ENCODE data around the gene AKAP14.

AKAP14 gene

DNA sequence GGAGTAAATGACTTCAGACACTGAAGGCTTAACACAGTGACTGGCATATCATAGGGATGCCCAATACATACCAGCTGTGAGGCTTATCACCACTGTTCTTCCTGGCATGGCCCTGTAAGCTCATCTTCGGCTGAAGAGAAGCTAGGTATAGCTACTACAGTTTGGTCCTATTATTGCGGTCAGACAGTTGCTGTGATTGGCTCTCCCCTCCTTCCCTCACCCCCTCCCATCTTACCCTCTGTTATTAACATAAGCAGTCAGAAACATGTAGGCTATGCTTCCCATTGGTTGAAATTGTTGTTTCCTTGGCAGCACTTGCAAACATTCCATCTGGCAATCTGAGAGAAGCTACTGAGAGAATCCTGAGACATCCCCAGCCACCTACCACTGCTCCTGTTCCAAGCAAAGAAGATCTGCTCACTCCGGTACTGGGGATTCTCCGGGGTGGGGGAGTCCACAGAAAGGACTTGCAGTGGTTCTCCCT is at the start of gene AKAP14:
Gene AKAP14 (plus strand): TSS at position 51 of the 484 bp plus-strand sequence. CDS start 7,331 bp downstream, outside the sequence.
- Histone ChIP-seq H3K4me3 (ENCODE audit: low read depth in 1 of 5, low read length in 5 of 5) (no peak within 1 kb of the TSS), H3K9me3 (ENCODE audit: control insufficient read depth in 5 of 5, low read length in 5 of 5) (no peaks in the 10 kb centered on the region), H3K27ac (ENCODE audit: low read depth, low read length) (no peak within 1 kb of the TSS), H3K9ac (ENCODE audit: low read length in 5 of 5) (no peak within 1 kb of the TSS), H3K36me3 (ENCODE audit: control insufficient read depth in 5 of 5, insufficient read depth in 5 of 5, low read length in 5 of 5) (no peaks in the 10 kb centered on the region), H3K4me1 (ENCODE audit: control insufficient read depth in 5 of 5, insufficient read depth in 5 of 5, low read length in 5 of 5) (peaks cover 0 to 3% (median 0%) of the 10 kb centered on the region in 5 donors), H3K27me3 (ENCODE audit: control insufficient read depth in 5 of 5, insufficient read depth in 4 of 5, low read length in 5 of 5) (peaks cover 0 to 8% (median 3%) of the 10 kb centered on the region in 5 donors)

GRCh38 chrX:119852382-119853353 is 43.0 kb upstream of the AKAP14 start, which contains the start of gene UPF3B:
Gene UPF3B, minus strand, starts transcription at chrX:119852963. Its CDS starts 35 bp downstream, at chrX:119852928.
- Histone ChIP-seq H3K27me3 (ENCODE audit: control insufficient read depth in 5 of 5, insufficient read depth in 4 of 5, low read length in 5 of 5) (peaks cover 0 to 2% (median 0%) of the 10 kb centered on the region in 5 donors), H3K4me3 (ENCODE audit: low read depth in 1 of 5, low read length in 5 of 5) (peak within 1 kb of the TSS; percentile 38 to 75 (median 74)), H3K9me3 (ENCODE audit: control insufficient read depth in 5 of 5, low read length in 5 of 5) (peaks cover 0 to 4% (median 0%) of the 10 kb centered on the region in 5 donors), H3K4me1 (ENCODE audit: control insufficient read depth in 5 of 5, insufficient read depth in 5 of 5, low read length in 5 of 5) (peaks cover 0 to 10% (median 4%) of the 10 kb centered on the region in 5 donors), H3K27ac (ENCODE audit: low read depth, low read length) (peak within 1 kb of the TSS; percentile 88), H3K9ac (ENCODE audit: low read length in 5 of 5) (peak within 1 kb of the TSS; percentile 68 to 92 (median 79)), H3K36me3 (ENCODE audit: control insufficient read depth in 5 of 5, insufficient read depth in 5 of 5, low read length in 5 of 5) (peaks cover 0 to 6% (median 0%) of the 10 kb centered on the region in 5 donors)

DNA sequence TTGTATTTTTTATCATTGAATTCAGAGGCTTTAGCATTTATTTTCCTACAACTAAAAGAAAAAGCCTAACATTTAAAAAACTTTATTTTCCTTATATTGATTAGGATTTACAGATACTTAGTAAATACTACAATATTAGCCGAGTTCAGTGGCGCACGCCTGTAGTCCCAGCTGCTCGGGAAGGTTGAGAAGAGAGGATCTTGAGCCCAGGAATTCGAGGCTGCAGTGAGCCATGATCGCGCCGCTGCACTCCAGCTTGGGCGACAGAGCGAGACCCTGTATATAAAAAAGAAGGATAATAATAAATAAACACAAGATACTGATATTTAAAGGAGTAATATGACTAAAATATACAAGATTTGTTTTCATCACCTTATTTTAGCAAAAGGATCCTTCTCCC is 42.2 kb upstream of the AKAP14 start:
- Histone ChIP-seq H3K4me1 (ENCODE audit: control insufficient read depth in 5 of 5, insufficient read depth in 5 of 5, low read length in 5 of 5) (peaks cover 0 to 10% (median 4%) of the 10 kb centered on the region in 5 donors), H3K4me3 (ENCODE audit: low read depth in 1 of 5, low read length in 5 of 5) (peak overlapping the region; percentile 38 to 75 (median 71)), H3K9ac (ENCODE audit: low read length in 5 of 5) (peak overlapping the region in 4 of 5 donors; percentile 39 to 79 (median 68)), H3K27ac (ENCODE audit: low read depth, low read length) (peak overlapping the region; percentile 88), H3K9me3 (ENCODE audit: control insufficient read depth in 5 of 5, low read length in 5 of 5) (peaks cover 0 to 4% (median 0%) of the 10 kb centered on the region in 5 donors), H3K36me3 (ENCODE audit: control insufficient read depth in 5 of 5, insufficient read depth in 5 of 5, low read length in 5 of 5) (peaks cover 0 to 6% (median 0%) of the 10 kb centered on the region in 5 donors), H3K27me3 (ENCODE audit: control insufficient read depth in 5 of 5, insufficient read depth in 4 of 5, low read length in 5 of 5) (peaks cover 0 to 2% (median 0%) of the 10 kb centered on the region in 5 donors)

GRCh38 chrX:119870626-119871131 is 25.0 kb upstream of the AKAP14 start:
- Histone ChIP-seq H3K4me3 (ENCODE audit: low read depth in 1 of 5, low read length in 5 of 5) (peak overlapping the region; percentile 62 to 92 (median 80)), H3K9ac (ENCODE audit: low read length in 5 of 5) (peak overlapping the region; percentile 12 to 86 (median 85)), H3K36me3 (ENCODE audit: control insufficient read depth in 5 of 5, insufficient read depth in 5 of 5, low read length in 5 of 5) (peaks cover 0 to 2% (median 0%) of the 10 kb centered on the region in 5 donors), H3K4me1 (ENCODE audit: control insufficient read depth in 5 of 5, insufficient read depth in 5 of 5, low read length in 5 of 5) (peaks cover 0 to 16% (median 9%) of the 10 kb centered on the region in 5 donors), H3K27ac (ENCODE audit: low read depth, low read length) (peak overlapping the region; percentile 90), H3K9me3 (ENCODE audit: control insufficient read depth in 5 of 5, low read length in 5 of 5) (peaks cover 0 to 7% (median 0%) of the 10 kb centered on the region in 5 donors), H3K27me3 (ENCODE audit: control insufficient read depth in 5 of 5, insufficient read depth in 4 of 5, low read length in 5 of 5) (no peaks in the 10 kb centered on the region)

- Histone ChIP-seq H3K4me1 (ENCODE audit: control insufficient read depth in 5 of 5, insufficient read depth in 5 of 5, low read length in 5 of 5) (peaks cover 0 to 16% (median 9%) of the 10 kb centered on the region in 5 donors), H3K27me3 (ENCODE audit: control insufficient read depth in 5 of 5, insufficient read depth in 4 of 5, low read length in 5 of 5) (no peaks in the 10 kb centered on the region), H3K36me3 (ENCODE audit: control insufficient read depth in 5 of 5, insufficient read depth in 5 of 5, low read length in 5 of 5) (peaks cover 0 to 4% (median under 1%) of the 10 kb centered on the region in 5 donors), H3K9ac (ENCODE audit: low read length in 5 of 5) (peak overlapping the region; percentile 12 to 86 (median 85)), H3K4me3 (ENCODE audit: low read depth in 1 of 5, low read length in 5 of 5) (peak overlapping the region; percentile 62 to 92 (median 80)), H3K27ac (ENCODE audit: low read depth, low read length) (peak overlapping the region; percentile 90), H3K9me3 (ENCODE audit: control insufficient read depth in 5 of 5, low read length in 5 of 5) (peaks cover 0 to 7% (median 0%) of the 10 kb centered on the region in 5 donors)
These were observed 24.5 kb upstream of the AKAP14 start for GRCh38 chrX:119871245-119871598.

- Histone ChIP-seq H3K27ac (ENCODE audit: low read depth, low read length) (peak within 1 kb of the TSS; percentile 90), H3K9ac (ENCODE audit: low read length in 5 of 5) (peak within 1 kb of the TSS; percentile 68 to 86 (median 85)), H3K4me1 (ENCODE audit: control insufficient read depth in 5 of 5, insufficient read depth in 5 of 5, low read length in 5 of 5) (peaks cover 0 to 16% (median 9%) of the 10 kb centered on the region in 5 donors), H3K9me3 (ENCODE audit: control insufficient read depth in 5 of 5, low read length in 5 of 5) (peaks cover 0 to 7% (median 0%) of the 10 kb centered on the region in 5 donors), H3K36me3 (ENCODE audit: control insufficient read depth in 5 of 5, insufficient read depth in 5 of 5, low read length in 5 of 5) (peaks cover 0 to 5% (median 4%) of the 10 kb centered on the region in 5 donors), H3K4me3 (ENCODE audit: low read depth in 1 of 5, low read length in 5 of 5) (peak within 1 kb of the TSS; percentile 62 to 92 (median 80)), H3K27me3 (ENCODE audit: control insufficient read depth in 5 of 5, insufficient read depth in 4 of 5, low read length in 5 of 5) (no peaks in the 10 kb centered on the region)
These were observed 23.9 kb upstream of the AKAP14 start, which contains the start of the genes NDUFA1 and RNF113A for GRCh38 chrX:119871599-119872395. Gene NDUFA1, plus strand, starts transcription at chrX:119871832. Its CDS starts 80 bp downstream, at chrX:119871912. Gene RNF113A, minus strand, starts transcription at chrX:119871733. Its CDS starts 120 bp downstream, at chrX:119871613.

DNA sequence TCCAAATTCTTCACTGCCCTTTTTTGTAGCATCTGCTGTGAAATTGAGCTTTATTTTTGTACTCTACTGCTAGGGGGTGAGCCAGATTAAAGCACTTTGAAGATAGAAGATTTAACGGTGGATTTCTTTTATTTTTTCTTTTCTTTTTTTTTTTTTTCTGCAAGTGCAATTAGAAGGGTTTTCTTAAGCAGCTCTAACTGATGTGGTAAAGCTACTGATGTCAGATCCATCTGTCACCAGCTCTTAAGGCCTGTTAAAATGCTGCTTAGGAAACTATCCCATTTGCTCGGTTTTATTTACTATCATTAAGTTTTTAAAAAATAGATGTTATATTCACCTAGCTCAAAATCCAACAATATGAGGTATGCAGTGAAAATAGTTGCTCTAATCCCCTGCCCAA is 17.0 kb upstream of the AKAP14 start:
- Histone ChIP-seq H3K4me1 (ENCODE audit: control insufficient read depth in 5 of 5, insufficient read depth in 5 of 5, low read length in 5 of 5) (no peaks in the 10 kb centered on the region), H3K9ac (ENCODE audit: low read length in 5 of 5) (no peak overlapping the region), H3K27me3 (ENCODE audit: control insufficient read depth in 5 of 5, insufficient read depth in 4 of 5, low read length in 5 of 5) (peaks cover 0 to 6% (median 0%) of the 10 kb centered on the region in 5 donors), H3K36me3 (ENCODE audit: control insufficient read depth in 5 of 5, insufficient read depth in 5 of 5, low read length in 5 of 5) (peaks cover 0 to 11% (median 5%) of the 10 kb centered on the region in 5 donors), H3K27ac (ENCODE audit: low read depth, low read length) (no peak overlapping the region), H3K9me3 (ENCODE audit: control insufficient read depth in 5 of 5, low read length in 5 of 5) (no peaks in the 10 kb centered on the region), H3K4me3 (ENCODE audit: low read depth in 1 of 5, low read length in 5 of 5) (no peak overlapping the region)

- Histone ChIP-seq H3K9ac (ENCODE audit: low read length in 5 of 5) (no peak overlapping the region), H3K4me1 (ENCODE audit: control insufficient read depth in 5 of 5, insufficient read depth in 5 of 5, low read length in 5 of 5) (no peaks in the 10 kb centered on the region), H3K36me3 (ENCODE audit: control insufficient read depth in 5 of 5, insufficient read depth in 5 of 5, low read length in 5 of 5) (peaks cover 0 to 11% (median 5%) of the 10 kb centered on the region in 5 donors), H3K27ac (ENCODE audit: low read depth, low read length) (no peak overlapping the region), H3K9me3 (ENCODE audit: control insufficient read depth in 5 of 5, low read length in 5 of 5) (no peaks in the 10 kb centered on the region), H3K4me3 (ENCODE audit: low read depth in 1 of 5, low read length in 5 of 5) (no peak overlapping the region), H3K27me3 (ENCODE audit: control insufficient read depth in 5 of 5, insufficient read depth in 4 of 5, low read length in 5 of 5) (peaks cover 0 to 6% (median 0%) of the 10 kb centered on the region in 5 donors)
These were observed 15.6 kb upstream of the AKAP14 start for GRCh38 chrX:119880076-119880475.

Measured in subcutaneous abdominal adipose tissue (tissue), 5 donors.